ENCODE results near the gene ZNF48. TPM values are rescaled to one million over a fixed set of nuclear protein-coding genes. Genes with fewer than 3 reads are reported as not detected.

ZNF48 gene
- total and polyA plus RNA-seq, 2 donors (not counting 1 experiment from before 2014, with no cell fraction given) = 3.2 to 7.3 TPM

- H2AFZ ChIP-seq (ENCODE audit: low read length) = peak overlapping the region; percentile 94
Observed at GRCh38 chr16:30429418-30429677, 34.1 kb downstream of the ZNF48 start.

GRCh38 chr16:30429678-30430427 is 34.6 kb downstream of the ZNF48 start, which contains the start of gene DCTPP1:
DCTPP1 (minus strand) TSS chr16:30430030; CDS start chr16:30429980, 50 bp downstream.
- Histone ChIP-seq H3K4me1 (ENCODE audit: control insufficient read depth, extremely low read depth, insufficient read depth, low read length) (peaks cover 2% of the 10 kb centered on the region), H3K36me3 (ENCODE audit: control insufficient read depth, insufficient read depth, low read length) (peaks cover 4% of the 10 kb centered on the region), H3K9ac (ENCODE audit: insufficient read depth, low read length) (peak within 1 kb of the TSS; percentile 46), H3K4me3 (replicated peaks in 1 of 4; ENCODE audit: control extremely low read depth in 1 of 4, insufficient read depth in 1 of 4, low read depth in 3 of 4, low read length in 4 of 4) (peak within 1 kb of the TSS; percentile 81 to 92 (median 88)), H3K4me2 (ENCODE audit: extremely low read depth, insufficient read depth, low read length) (peak within 1 kb of the TSS; percentile 99), H3K27me3 (ENCODE audit: control insufficient read depth, insufficient read depth, low read length) (peaks cover 5% of the 10 kb centered on the region), H3K79me2 (ENCODE audit: control insufficient read depth, insufficient read depth, low read length) (peaks cover 6% of the 10 kb centered on the region), H2AFZ (ENCODE audit: low read length) (peak within 1 kb of the TSS; percentile 94), H4K20me1 (ENCODE audit: control insufficient read depth, extremely low read depth, insufficient read depth, low read length) (no peaks in the 10 kb centered on the region), H3K27ac (ENCODE audit: insufficient read depth, low read length) (peak within 1 kb of the TSS; percentile 71), H3K9me3 (ENCODE audit: control insufficient read depth, insufficient read depth, low read depth, low read length) (no peaks in the 10 kb centered on the region)
- DNase-seq (ENCODE audit: low read depth in 2 of 2) = peak; percentile 97 to 98
- no peak for TF ChIP-seq EZH2 (IDR thresholded peaks at IDR 0.05; ENCODE audit: low read length, missing control alignments)
- TF ChIP-seq CTCF (conservative IDR thresholded peaks at IDR 0.05 in 1 of 2, IDR thresholded peaks at IDR 0.05 in 1 of 2; ENCODE audit: low read depth in 1 of 2, low read length in 2 of 2) = peak; percentile 48 to 60

More at GRCh38 chr16:30429418-30429677, 34.1 kb downstream of the ZNF48 start:
- H3K9ac ChIP-seq (ENCODE audit: insufficient read depth, low read length) = peak overlapping the region; percentile 46
- peak overlapping the region; percentile 99 for H3K4me2 ChIP-seq (ENCODE audit: extremely low read depth, insufficient read depth, low read length)
- peaks cover under 1% of the 10 kb centered on the region for H3K27me3 ChIP-seq (ENCODE audit: control insufficient read depth, insufficient read depth, low read length)
- peaks cover 5% of the 10 kb centered on the region for H3K36me3 ChIP-seq (ENCODE audit: control insufficient read depth, insufficient read depth, low read length)
- TF ChIP-seq EZH2 (IDR thresholded peaks at IDR 0.05; ENCODE audit: low read length, missing control alignments) = no peak
- TF ChIP-seq CTCF (conservative IDR thresholded peaks at IDR 0.05 in 1 of 2, IDR thresholded peaks at IDR 0.05 in 1 of 2; ENCODE audit: low read depth in 1 of 2, low read length in 2 of 2) = no peak
- H3K4me3 ChIP-seq (replicated peaks in 1 of 4; ENCODE audit: control extremely low read depth in 1 of 4, insufficient read depth in 1 of 4, low read depth in 3 of 4, low read length in 4 of 4) = peak overlapping the region; percentile 81 to 92 (median 88)
- H3K79me2 ChIP-seq (ENCODE audit: control insufficient read depth, insufficient read depth, low read length) = peaks cover 6% of the 10 kb centered on the region
- no peaks in the 10 kb centered on the region for H3K9me3 ChIP-seq (ENCODE audit: control insufficient read depth, insufficient read depth, low read depth, low read length)
- no peak for DNase-seq (ENCODE audit: low read depth in 2 of 2)
- H3K27ac ChIP-seq (ENCODE audit: insufficient read depth, low read length) = no peak overlapping the region
- no peaks in the 10 kb centered on the region for H4K20me1 ChIP-seq (ENCODE audit: control insufficient read depth, extremely low read depth, insufficient read depth, low read length)
- peaks cover 2% of the 10 kb centered on the region for H3K4me1 ChIP-seq (ENCODE audit: control insufficient read depth, extremely low read depth, insufficient read depth, low read length)

GRCh38 chr16:30430428-30430970 is 35.3 kb downstream of the ZNF48 start:
- H3K36me3 ChIP-seq (ENCODE audit: control insufficient read depth, insufficient read depth, low read length) = peaks cover 4% of the 10 kb centered on the region
- peaks cover 6% of the 10 kb centered on the region for H3K27me3 ChIP-seq (ENCODE audit: control insufficient read depth, insufficient read depth, low read length)
- no peak for DNase-seq (ENCODE audit: low read depth in 2 of 2)
- H3K4me2 ChIP-seq (ENCODE audit: extremely low read depth, insufficient read depth, low read length) = peak overlapping the region; percentile 75
- peak overlapping the region; percentile 92 for H2AFZ ChIP-seq (ENCODE audit: low read length)
- peaks cover 2% of the 10 kb centered on the region for H3K4me1 ChIP-seq (ENCODE audit: control insufficient read depth, extremely low read depth, insufficient read depth, low read length)
- peak overlapping the region; percentile 5 for H3K27ac ChIP-seq (ENCODE audit: insufficient read depth, low read length)
- H3K9me3 ChIP-seq (ENCODE audit: control insufficient read depth, insufficient read depth, low read depth, low read length) = no peaks in the 10 kb centered on the region
- peaks cover 6% of the 10 kb centered on the region for H3K79me2 ChIP-seq (ENCODE audit: control insufficient read depth, insufficient read depth, low read length)
- no peak for TF ChIP-seq EZH2 (IDR thresholded peaks at IDR 0.05; ENCODE audit: low read length, missing control alignments)
- TF ChIP-seq CTCF (conservative IDR thresholded peaks at IDR 0.05 in 1 of 2, IDR thresholded peaks at IDR 0.05 in 1 of 2; ENCODE audit: low read depth in 1 of 2, low read length in 2 of 2) = no peak
- no peaks in the 10 kb centered on the region for H4K20me1 ChIP-seq (ENCODE audit: control insufficient read depth, extremely low read depth, insufficient read depth, low read length)
- no peak overlapping the region for H3K9ac ChIP-seq (ENCODE audit: insufficient read depth, low read length)
- peak overlapping the region; percentile 81 to 92 (median 88) for H3K4me3 ChIP-seq (replicated peaks in 1 of 4; ENCODE audit: control extremely low read depth in 1 of 4, insufficient read depth in 1 of 4, low read depth in 3 of 4, low read length in 4 of 4)

Data from fibroblast of lung (primary cell).